SK-N-MC (cell line): ENCODE data around the gene EFNA4.

Experiments used
- EZH2 ChIP-seq: fragments of 200-600 bp; sonication (generic); IDR thresholded peaks from one replicate; pipeline ENCODE4 v1.6.1; 2017; ENCODE audit warnings: antibody characterized with exemption
- FOXP2 ChIP-seq: optimal IDR thresholded peaks from 2 replicates; pipeline ENCODE3; 2011; ENCODE audit warnings: mild to moderate bottlenecking, moderate library complexity; ENCODE audit not compliant: insufficient read depth; ENCODE audit errors: extremely low read length, control extremely low read depth
- POLR2AphosphoS5 ChIP-seq: IDR thresholded peaks from 2 replicates; pipeline ENCODE4 v1.6.1; 2012; ENCODE audit warnings: mild to moderate bottlenecking, low read depth, low read length, borderline replicate concordance

DNA sequence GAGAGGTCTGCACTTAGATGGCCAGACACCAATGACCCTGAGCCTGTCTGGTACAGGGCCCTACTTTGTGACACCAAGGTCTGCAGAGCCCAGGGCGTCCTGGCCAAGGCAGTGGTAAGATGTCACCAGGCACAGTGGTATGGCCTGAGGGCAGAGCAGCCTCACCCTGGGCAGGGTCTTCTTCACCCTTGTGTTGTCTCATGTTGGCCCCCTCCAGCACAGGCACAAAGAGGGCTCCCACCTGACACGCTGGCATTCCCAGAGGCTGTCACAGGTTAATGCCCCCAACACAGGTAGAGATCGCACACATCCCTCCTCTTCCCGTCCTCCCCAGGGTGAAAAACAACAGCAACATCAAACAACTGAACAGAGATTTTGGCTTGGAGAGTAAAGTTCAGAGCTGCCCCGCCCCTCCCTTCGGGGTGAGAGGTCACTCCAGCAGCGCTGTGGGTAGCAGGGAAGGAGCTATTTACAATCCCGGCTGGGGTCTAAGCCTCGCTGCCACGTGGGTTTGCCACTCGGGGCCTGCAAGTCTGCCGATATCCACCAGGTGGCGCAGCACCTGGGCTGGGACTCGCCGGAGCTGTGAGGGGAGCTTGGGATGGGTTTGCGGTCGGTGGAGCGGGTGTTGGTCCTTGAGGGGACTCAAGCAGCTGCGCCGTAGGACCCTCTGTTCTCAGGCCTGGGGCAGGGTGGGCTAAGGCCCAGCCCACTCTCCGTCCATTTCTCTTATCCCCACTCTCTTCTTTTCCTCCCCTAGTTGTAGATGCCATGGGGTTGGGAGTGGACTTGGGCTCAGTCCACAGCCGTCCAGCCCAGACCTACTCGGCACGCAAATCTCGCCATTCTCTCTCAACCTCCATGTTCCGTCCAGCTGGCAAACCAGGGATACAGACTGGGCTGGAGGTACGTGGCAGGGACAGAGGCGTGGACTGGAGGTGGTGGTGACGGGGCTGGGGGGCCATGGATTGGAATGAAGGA is 27.8 kb downstream of the EFNA4 start:
- no peak for TF ChIP-seq POLR2AphosphoS5
- no peak for TF ChIP-seq FOXP2
- no peak for TF ChIP-seq EZH2
